H1 (cell line): ENCODE results near the gene UPF2. TPM values are rescaled to one million over a fixed set of nuclear protein-coding genes. Genes with fewer than 3 reads are reported as not detected.

Source experiments
- E2F6 ChIP-seq: IDR thresholded peaks from 2 replicates; pipeline ENCODE4 v1.6.1; 2012; ENCODE audit warnings: inconsistent platforms
- EP300 ChIP-seq, 2 experiments: IDR thresholded peaks; 1 replicate in 1 of 2; 2 replicates in 1 of 2; pipeline ENCODE4 v1.6.1; 2011 to 2012; ENCODE audit warnings: low read depth in 2 of 2, low read length in 2 of 2, mild to moderate bottlenecking in 2 of 2, borderline replicate concordance in 1 of 2, inconsistent platforms in 1 of 2, moderate library complexity in 1 of 2
- JUN ChIP-seq: IDR thresholded peaks from 2 replicates; pipeline ENCODE4 v1.6.1; 2011; ENCODE audit warnings: low read depth, mild to moderate bottlenecking, improper control_type of control experiment, low read length
- NRF1 ChIP-seq: IDR thresholded peaks from 2 replicates; pipeline ENCODE4 v1.6.1; 2011; ENCODE audit warnings: mild to moderate bottlenecking, low read depth, low read length, improper control_type of control experiment
- PHF8 ChIP-seq: fragments of 200-600 bp; sonication (generic); conservative IDR thresholded peaks from 2 replicates; pipeline ENCODE4 v1.7.1; 2012; ENCODE audit warnings: low read depth, mild to moderate bottlenecking, inconsistent platforms, low read length, moderate library complexity
- SP4 ChIP-seq: IDR thresholded peaks from 2 replicates; pipeline ENCODE4 v1.6.1; 2012; ENCODE audit warnings: low read length, inconsistent platforms
- TAF1 ChIP-seq: IDR thresholded peaks from 2 replicates; pipeline ENCODE4 v1.6.1; 2011; ENCODE audit warnings: mild to moderate bottlenecking, low read depth, low read length
- TEAD4 ChIP-seq: IDR thresholded peaks from 2 replicates; pipeline ENCODE4 v1.6.1; 2012; ENCODE audit warnings: low read depth, low read length, inconsistent platforms, mixed read lengths
- polyA plus RNA-seq, 7 experiments: library from polyadenylated mRNA; depleted of rRNA in 3 of 7; stranded (reverse) in 5 of 7; unstranded in 2 of 7; fragments of >200 nt in 5 of 7; fragments of 200-250 nt in 2 of 7; gene quantifications; 1 replicate in 5 of 7; 2 replicates in 1 of 7; 4 replicates in 1 of 7; pipeline versions ENCODE4 v1.2.1 to v1.2.3, GENCODE V29; 2011 to 2013; ENCODE audit warnings: missing spikeins in 2 of 7, mixed read lengths in 2 of 7
- total RNA-seq: library from RNA; stranded (reverse); fragmentation: NEBNext Ultra II Directional; extraction: Animal tissue kit (Norgen Biotek cat#: 25700); gene quantifications from 2 replicates; pipeline ENCODE4 v1.2.1, GENCODE V29; 2021
- TF ChIP-seq, protein P1 (sequence below): fragments of 300-600 bp; sonication (generic); IDR thresholded peaks from 2 replicates; pipeline ENCODE4 v1.7.1; 2012; ENCODE audit warnings: low read length, moderate library complexity, mild to moderate bottlenecking, inconsistent platforms; ENCODE audit not compliant: insufficient replicate concordance

Gene UPF2
- total and polyA plus RNA-seq, 2 of the 8 experiments (the other 6 are each of a cell fraction or from before 2014, with no cell fraction given) = 6.2 to 32.8 TPM

- TF ChIP-seq, protein P1, sequence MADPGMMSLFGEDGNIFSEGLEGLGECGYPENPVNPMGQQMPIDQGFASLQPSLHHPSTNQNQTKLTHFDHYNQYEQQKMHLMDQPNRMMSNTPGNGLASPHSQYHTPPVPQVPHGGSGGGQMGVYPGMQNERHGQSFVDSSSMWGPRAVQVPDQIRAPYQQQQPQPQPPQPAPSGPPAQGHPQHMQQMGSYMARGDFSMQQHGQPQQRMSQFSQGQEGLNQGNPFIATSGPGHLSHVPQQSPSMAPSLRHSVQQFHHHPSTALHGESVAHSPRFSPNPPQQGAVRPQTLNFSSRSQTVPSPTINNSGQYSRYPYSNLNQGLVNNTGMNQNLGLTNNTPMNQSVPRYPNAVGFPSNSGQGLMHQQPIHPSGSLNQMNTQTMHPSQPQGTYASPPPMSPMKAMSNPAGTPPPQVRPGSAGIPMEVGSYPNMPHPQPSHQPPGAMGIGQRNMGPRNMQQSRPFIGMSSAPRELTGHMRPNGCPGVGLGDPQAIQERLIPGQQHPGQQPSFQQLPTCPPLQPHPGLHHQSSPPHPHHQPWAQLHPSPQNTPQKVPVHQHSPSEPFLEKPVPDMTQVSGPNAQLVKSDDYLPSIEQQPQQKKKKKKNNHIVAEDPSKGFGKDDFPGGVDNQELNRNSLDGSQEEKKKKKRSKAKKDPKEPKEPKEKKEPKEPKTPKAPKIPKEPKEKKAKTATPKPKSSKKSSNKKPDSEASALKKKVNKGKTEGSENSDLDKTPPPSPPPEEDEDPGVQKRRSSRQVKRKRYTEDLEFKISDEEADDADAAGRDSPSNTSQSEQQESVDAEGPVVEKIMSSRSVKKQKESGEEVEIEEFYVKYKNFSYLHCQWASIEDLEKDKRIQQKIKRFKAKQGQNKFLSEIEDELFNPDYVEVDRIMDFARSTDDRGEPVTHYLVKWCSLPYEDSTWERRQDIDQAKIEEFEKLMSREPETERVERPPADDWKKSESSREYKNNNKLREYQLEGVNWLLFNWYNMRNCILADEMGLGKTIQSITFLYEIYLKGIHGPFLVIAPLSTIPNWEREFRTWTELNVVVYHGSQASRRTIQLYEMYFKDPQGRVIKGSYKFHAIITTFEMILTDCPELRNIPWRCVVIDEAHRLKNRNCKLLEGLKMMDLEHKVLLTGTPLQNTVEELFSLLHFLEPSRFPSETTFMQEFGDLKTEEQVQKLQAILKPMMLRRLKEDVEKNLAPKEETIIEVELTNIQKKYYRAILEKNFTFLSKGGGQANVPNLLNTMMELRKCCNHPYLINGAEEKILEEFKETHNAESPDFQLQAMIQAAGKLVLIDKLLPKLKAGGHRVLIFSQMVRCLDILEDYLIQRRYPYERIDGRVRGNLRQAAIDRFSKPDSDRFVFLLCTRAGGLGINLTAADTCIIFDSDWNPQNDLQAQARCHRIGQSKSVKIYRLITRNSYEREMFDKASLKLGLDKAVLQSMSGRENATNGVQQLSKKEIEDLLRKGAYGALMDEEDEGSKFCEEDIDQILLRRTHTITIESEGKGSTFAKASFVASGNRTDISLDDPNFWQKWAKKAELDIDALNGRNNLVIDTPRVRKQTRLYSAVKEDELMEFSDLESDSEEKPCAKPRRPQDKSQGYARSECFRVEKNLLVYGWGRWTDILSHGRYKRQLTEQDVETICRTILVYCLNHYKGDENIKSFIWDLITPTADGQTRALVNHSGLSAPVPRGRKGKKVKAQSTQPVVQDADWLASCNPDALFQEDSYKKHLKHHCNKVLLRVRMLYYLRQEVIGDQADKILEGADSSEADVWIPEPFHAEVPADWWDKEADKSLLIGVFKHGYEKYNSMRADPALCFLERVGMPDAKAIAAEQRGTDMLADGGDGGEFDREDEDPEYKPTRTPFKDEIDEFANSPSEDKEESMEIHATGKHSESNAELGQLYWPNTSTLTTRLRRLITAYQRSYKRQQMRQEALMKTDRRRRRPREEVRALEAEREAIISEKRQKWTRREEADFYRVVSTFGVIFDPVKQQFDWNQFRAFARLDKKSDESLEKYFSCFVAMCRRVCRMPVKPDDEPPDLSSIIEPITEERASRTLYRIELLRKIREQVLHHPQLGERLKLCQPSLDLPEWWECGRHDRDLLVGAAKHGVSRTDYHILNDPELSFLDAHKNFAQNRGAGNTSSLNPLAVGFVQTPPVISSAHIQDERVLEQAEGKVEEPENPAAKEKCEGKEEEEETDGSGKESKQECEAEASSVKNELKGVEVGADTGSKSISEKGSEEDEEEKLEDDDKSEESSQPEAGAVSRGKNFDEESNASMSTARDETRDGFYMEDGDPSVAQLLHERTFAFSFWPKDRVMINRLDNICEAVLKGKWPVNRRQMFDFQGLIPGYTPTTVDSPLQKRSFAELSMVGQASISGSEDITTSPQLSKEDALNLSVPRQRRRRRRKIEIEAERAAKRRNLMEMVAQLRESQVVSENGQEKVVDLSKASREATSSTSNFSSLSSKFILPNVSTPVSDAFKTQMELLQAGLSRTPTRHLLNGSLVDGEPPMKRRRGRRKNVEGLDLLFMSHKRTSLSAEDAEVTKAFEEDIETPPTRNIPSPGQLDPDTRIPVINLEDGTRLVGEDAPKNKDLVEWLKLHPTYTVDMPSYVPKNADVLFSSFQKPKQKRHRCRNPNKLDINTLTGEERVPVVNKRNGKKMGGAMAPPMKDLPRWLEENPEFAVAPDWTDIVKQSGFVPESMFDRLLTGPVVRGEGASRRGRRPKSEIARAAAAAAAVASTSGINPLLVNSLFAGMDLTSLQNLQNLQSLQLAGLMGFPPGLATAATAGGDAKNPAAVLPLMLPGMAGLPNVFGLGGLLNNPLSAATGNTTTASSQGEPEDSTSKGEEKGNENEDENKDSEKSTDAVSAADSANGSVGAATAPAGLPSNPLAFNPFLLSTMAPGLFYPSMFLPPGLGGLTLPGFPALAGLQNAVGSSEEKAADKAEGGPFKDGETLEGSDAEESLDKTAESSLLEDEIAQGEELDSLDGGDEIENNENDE = no peak
- TF ChIP-seq NRF1 (no peak), JUN (no peak), EP300 (IDR thresholded peaks at IDR 0.05; ENCODE audit: borderline replicate concordance in 1 of 2, low read depth in 2 of 2, low read length in 2 of 2) (no peak), E2F6 (no peak), PHF8 (no peak), SP4 (no peak), TEAD4 (no peak), TAF1 (no peak)
These were observed 108.3 kb downstream of the UPF2 start (continued) for GRCh38 chr10:11934262-11934661.
